ENCODE measurements around the gene MFAP1.
"Not testable (repeated sequence)": the region's sequence is repeated elsewhere in the genome, so short reads cannot be mapped to it uniquely, and the experiment has no call there.

MFAP1 gene

GRCh38 chr15:43825305-43825704, 815 bp upstream of the MFAP1 start:
- not testable (repeated sequence) for DNase-seq (ENCODE audit: low read depth in 2 of 2)

GRCh38 chr15:43821505-43821904, 3.0 kb downstream of the MFAP1 start:
- no peak for DNase-seq (ENCODE audit: low read depth in 2 of 2)

GRCh38 chr15:43815064-43815463, 9.4 kb downstream of the MFAP1 start:
- DNase-seq (ENCODE audit: low read depth in 2 of 2): not testable (repeated sequence)

GRCh38 chr15:43808960-43809678, 15.4 kb downstream of the MFAP1 start:
- DNase-seq (ENCODE audit: low read depth in 2 of 2): no peak

GRCh38 chr15:43808435-43808950, 16.0 kb downstream of the MFAP1 start:
- DNase-seq (ENCODE audit: low read depth in 2 of 2): no peak

GRCh38 chr15:43802676-43803075, 21.8 kb downstream of the MFAP1 start:
- not testable (repeated sequence) for DNase-seq (ENCODE audit: low read depth in 2 of 2)

- peak; percentile 87 to 88 for DNase-seq (ENCODE audit: low read depth in 2 of 2)
Measured at GRCh38 chr15:43800286-43801141, 24.0 kb downstream of the MFAP1 start, which contains the start of gene HYPK. HYPK (plus strand) TSS chr15:43800599; CDS start chr15:43800623, 24 bp downstream.

GRCh38 chr15:43799945-43800285, 24.6 kb downstream of the MFAP1 start, which contains the start of gene SERINC4:
SERINC4 (minus strand) TSS chr15:43800220; CDS start chr15:43799986, 234 bp downstream.
- no peak for DNase-seq (ENCODE audit: low read depth in 2 of 2)

GRCh38 chr15:43799209-43799944, 25.1 kb downstream of the MFAP1 start:
- no peak for DNase-seq (ENCODE audit: low read depth in 2 of 2)

GRCh38 chr15:43796566-43796965, 27.9 kb downstream of the MFAP1 start:
- DNase-seq (ENCODE audit: low read depth in 2 of 2): no peak

- no peak for DNase-seq (ENCODE audit: low read depth in 2 of 2)
Measured at GRCh38 chr15:43795997-43796396, 28.5 kb downstream of the MFAP1 start.

- DNase-seq (ENCODE audit: low read depth in 2 of 2): no peak
Measured at GRCh38 chr15:43795197-43795596, 29.3 kb downstream of the MFAP1 start.

GRCh38 chr15:43794269-43795037, 30.0 kb downstream of the MFAP1 start:
- DNase-seq (ENCODE audit: low read depth in 2 of 2): no peak

- DNase-seq (ENCODE audit: low read depth in 2 of 2): no peak
Measured at GRCh38 chr15:43793647-43794046, 30.8 kb downstream of the MFAP1 start.

GRCh38 chr15:43792761-43793476, 31.6 kb downstream of the MFAP1 start:
- DNase-seq (ENCODE audit: low read depth in 2 of 2): peak in 1 of 2 donors; percentile 23

- DNase-seq (ENCODE audit: low read depth in 2 of 2): peak; percentile 99 to 100
Measured at GRCh38 chr15:43791993-43792760, 32.3 kb downstream of the MFAP1 start, which contains the start of gene SERF2. SERF2 (plus strand) TSS chr15:43792320; CDS start chr15:43792377, 57 bp downstream.

GRCh38 chr15:43789409-43789808, 35.1 kb downstream of the MFAP1 start:
- DNase-seq (ENCODE audit: low read depth in 2 of 2): no peak

- DNase-seq (ENCODE audit: low read depth in 2 of 2): no peak
Measured at GRCh38 chr15:43779016-43779415, 45.5 kb downstream of the MFAP1 start.

GRCh38 chr15:43777267-43777914, 47.1 kb downstream of the MFAP1 start:
- peak; percentile 60 to 76 for DNase-seq (ENCODE audit: low read depth in 2 of 2)

Measured in stimulated activated CD8-positive, alpha-beta memory T cell treated with anti-CD3 and anti-CD28 coated beads, Interleukin-7, amount 100 ng/mL, for 4 hours (primary cell).